Measurements from ENCODE around the gene CACNA1C. TPM values are rescaled to one million over a fixed set of nuclear protein-coding genes. Genes with fewer than 3 reads are reported as not detected.

CACNA1C gene
- total RNA-seq, 2 donors from 2014 or later = 99.2 to 127 TPM

GRCh38 chr12:2179953-2180736 lies 127.4 kb downstream of the CACNA1C start:
- intact Hi-C loops (cut with DNase I) = no loop called here
- peak; percentile 86 for DNase-seq

DNA sequence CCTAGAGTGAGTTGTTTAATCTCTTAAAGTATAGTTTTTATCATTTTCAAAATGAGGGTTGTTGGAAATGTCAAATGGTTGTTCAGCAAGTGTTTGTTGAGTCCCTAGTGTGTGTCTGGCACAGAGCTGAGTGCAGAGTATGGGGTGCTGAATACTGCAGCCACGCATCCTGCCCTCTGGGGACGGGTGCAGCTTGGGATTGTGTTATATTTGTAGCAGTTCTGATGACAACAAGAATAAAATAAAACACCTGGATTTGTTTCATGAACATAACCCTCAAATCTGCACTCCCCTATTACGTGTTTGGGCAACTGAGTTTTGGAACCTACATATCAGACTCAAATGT lies 127.9 kb downstream of the CACNA1C start:
- intact Hi-C loops (cut with DNase I) = no loop called here
- peak; percentile 32 to 46 for ATAC-seq
- DNase-seq = no peak

More at GRCh38 chr12:2179953-2180736, 127.4 kb downstream of the CACNA1C start:
- ATAC-seq = peak; percentile 83 to 94

GRCh38 chr12:2183556-2184541 lies 131.1 kb downstream of the CACNA1C start:
- DNase-seq = no peak
- no peak for ATAC-seq
- intact Hi-C loops (cut with DNase I) = no loop called here

GRCh38 chr12:2185751-2186341 lies 133.1 kb downstream of the CACNA1C start:
- ATAC-seq (no peak), DNase-seq (no peak)
- intact Hi-C loops (cut with DNase I) = no loop called here

GRCh38 chr12:2187195-2187945 lies 134.6 kb downstream of the CACNA1C start:
- no peak for ATAC-seq
- DNase-seq = no peak
- intact Hi-C loops (cut with DNase I) = no loop called here

- intact Hi-C loops (cut with DNase I) = no loop called here
- ATAC-seq = no peak
Measured at GRCh38 chr12:2190085-2190484, 137.3 kb downstream of the CACNA1C start.

GRCh38 chr12:2190896-2191533 lies 138.2 kb downstream of the CACNA1C start:
- DNase-seq (no peak), ATAC-seq (no peak)
- intact Hi-C loops (cut with DNase I) = no loop called here

More at GRCh38 chr12:2190085-2190484, 137.3 kb downstream of the CACNA1C start:
- no peak for DNase-seq

GRCh38 chr12:2191534-2192153 lies 138.9 kb downstream of the CACNA1C start:
- no peak for ATAC-seq
- DNase-seq = no peak
- intact Hi-C loops (cut with DNase I) = no loop called here

DNA sequence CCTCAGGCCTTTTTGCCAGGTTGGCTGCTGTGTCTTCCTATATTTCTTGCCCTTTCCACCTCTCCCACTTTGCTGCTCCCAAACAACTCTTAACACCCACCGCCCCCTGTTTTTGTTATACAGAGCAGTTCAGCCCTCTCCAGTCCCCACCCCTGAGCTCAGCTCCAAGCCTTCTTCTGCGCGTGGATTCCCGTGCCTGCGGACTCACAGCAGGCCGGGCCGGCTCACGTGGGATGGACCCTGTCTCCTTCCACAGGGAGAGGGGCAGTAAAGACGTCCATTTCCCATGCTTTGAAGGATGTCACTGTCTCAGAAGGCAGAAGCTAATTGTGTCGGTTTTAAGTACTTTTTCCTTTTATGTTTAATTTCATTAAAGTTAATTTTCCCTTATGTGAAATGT lies 139.4 kb downstream of the CACNA1C start:
- DNase-seq (no peak), ATAC-seq (no peak)
- intact Hi-C loops (cut with DNase I) = no loop called here

DNA sequence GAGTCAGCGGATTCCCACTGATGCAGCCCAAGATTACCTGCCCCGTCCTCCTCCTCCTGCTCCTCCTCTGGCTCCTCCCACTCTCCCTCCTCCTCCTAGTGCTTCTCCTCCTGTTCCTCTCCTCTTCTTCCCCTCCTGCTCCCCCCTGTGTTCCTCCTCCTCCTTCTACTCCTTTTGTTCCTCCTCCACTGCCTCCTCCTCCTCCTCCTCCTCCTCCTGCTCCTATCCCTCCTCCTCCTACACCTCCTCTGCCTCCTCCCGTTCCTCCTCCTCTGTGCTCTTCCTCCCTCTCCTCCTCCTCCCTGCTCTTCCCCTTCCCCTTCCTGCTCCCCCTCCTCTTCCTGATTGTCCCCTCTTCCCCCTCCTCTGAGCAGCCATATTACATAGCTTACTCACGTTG lies 141.3 kb downstream of the CACNA1C start:
- DNase-seq (no peak), ATAC-seq (peak in 1 of 2 donors; percentile 3)
- intact Hi-C loops (cut with DNase I) = no loop called here

DNA sequence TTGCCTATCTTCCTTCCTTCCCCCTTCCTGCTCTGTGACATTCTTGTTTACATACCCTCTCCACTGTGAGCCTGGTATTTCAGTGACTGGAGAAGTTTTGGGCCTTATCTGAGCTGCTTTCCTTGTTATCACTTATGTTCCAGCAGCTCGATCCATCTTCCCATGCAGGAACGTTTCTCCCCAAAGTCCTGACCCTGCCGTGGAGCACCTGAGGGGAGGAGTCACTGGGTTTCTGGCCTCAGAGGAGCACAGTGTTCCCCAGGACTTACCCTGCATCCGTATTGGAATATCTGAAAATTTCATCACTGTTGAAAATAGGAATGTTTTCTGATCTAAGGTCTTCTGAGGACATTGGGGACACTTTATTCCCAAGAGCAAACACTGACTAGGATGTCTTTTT lies 141.8 kb downstream of the CACNA1C start:
- DNase-seq = no peak
- peak in 1 of 2 donors; percentile 7 for ATAC-seq

DNA sequence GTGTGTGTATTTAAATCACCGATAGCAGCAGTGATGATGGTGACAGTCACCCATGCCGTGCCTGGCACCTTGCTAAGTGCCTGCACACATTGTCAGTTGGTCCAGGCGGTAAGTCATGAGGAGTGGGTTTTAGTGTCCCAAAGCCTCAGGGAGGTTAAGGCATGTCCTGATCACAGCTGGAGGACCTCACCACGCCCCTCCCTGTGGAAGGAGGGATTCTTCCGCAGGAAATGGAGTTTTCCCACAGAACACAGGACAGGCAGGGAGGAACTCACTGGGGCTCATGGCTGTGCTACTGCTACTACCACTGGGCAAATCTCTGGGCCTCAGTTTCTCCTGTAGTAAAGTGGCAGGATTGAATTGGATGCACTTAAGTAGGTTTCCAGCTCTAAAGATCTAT lies 142.3 kb downstream of the CACNA1C start:
- ATAC-seq (peak in 1 of 2 donors; percentile 6), DNase-seq (no peak)
- intact Hi-C loops (cut with DNase I) = no loop called here

More for the DNA sequence above, 141.8 kb downstream of the CACNA1C start:
- intact Hi-C loops (cut with DNase I) = no loop called here

DNA sequence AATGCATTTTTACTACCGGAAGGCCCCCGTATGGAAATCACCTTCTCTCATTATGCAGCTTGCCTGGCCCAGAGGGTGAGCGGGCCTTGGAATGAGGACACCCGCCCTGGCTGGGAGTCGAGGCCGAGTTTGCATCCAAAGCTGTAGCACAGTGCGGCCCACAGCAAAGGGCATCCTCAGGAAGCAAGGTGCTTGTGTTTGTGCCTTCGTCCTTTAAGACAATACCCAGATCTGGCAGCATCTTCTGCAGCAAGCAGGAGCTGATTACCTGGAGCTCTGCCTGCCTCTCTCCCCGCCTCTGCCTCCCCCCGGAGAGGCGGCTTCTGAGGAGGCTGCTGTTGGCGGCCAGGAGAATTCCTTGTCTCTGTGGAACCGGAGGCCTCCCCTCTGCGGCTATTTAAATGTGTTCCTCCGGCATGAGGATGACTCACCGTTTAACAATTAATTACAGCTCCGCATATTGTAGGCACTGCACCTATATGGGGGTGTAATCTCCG lies 145.3 kb downstream of the CACNA1C start:
- intact Hi-C loops (cut with DNase I) = no loop called here
- DNase-seq (no peak), ATAC-seq (peak in 1 of 2 donors; percentile 73)

DNA sequence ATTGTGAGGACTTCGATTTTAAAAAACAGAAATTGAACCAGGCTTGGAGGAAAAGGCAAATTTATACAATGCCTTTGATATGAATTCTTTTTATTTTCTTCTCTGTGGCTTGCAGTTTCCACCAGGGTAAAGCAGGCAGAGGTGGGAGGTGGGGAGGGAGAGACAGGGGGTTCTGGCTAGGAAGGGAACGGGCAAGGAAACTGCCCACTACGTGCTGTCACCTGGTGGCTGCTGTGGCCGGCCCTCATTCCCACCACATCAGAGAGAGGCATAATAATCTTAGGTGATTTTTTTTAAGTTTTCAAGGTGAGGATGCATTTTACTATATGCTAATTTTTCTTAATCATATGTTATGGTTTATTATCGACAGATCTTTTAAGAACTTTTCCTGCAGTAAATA lies 145.8 kb downstream of the CACNA1C start:
- ATAC-seq (no peak), DNase-seq (no peak)
- intact Hi-C loops (cut with DNase I) = no loop called here

DNA sequence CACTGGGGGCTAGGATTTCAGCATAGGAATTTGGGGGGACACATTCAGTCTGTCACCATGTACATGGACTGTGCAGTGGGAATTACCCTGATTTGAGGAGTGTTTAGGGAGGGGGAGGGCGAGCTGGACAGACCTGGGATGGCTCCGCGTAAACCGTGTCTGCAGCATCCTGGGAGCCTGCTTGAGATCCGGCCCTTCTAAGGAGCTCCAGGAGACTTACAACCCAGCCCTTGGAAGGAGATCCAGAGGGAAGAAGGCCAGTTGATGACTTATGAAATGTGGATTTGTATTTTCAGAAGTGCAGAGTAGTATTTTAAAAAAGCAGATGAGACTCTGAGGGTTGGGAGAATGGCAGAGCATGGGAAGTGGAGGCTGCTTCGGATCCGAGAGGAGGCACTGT lies 153.2 kb downstream of the CACNA1C start:
- intact Hi-C loops (cut with DNase I) = no loop called here
- DNase-seq = no peak
- ATAC-seq = no peak

DNA sequence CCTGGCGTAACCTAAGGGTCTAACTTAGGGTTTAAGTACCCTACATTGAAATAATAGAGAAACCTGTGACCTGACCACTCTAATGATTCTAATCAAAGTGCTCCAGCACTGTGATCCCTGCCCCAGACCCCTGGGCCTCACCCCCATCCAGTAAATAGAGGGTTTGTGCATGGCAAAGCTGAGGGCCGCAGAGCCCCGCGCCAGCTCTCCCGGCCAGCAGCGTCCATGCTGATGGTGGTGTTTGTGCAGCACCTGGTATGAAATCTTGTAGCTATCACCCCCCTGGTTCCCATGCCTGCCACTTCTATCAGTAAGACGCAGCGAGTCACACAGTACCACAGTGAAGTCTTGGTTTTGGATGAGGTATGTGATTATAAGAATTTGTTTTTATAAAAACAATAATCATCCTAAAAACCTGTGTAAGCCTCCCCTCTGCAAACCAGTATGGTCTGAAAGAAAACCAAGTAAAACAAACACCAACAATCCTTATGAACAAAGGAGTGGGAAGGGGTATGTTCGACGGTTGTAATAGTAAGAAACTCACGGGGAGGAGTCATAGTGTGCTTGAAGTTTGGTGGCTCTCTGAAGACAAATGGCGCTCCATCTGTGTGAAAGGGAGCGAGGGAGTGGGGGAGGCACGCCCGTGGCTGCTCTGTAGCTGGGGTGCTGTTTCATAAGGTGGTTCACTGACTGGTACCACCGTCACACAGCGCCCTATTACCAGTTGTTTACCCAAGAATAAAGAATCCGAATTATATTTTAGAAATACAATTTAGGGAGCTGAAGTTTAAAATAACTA lies 156.2 kb downstream of the CACNA1C start:
- intact Hi-C loops (cut with DNase I) = no loop called here
- no peak for ATAC-seq

GRCh38 chr12:2211119-2211518 lies 158.3 kb downstream of the CACNA1C start:
- ATAC-seq (no peak), DNase-seq (no peak)
- intact Hi-C loops (cut with DNase I) = no loop called here

More for the DNA sequence above, 156.2 kb downstream of the CACNA1C start:
- DNase-seq = no peak

All from left cardiac atrium (tissue), 4 donors.